HepG2 (cell line): ENCODE data around the gene FNDC3B. TPM values are rescaled to one million over a fixed set of nuclear protein-coding genes. Genes with fewer than 3 reads are reported as not detected.

Experiments used
- ARID2 ChIP-seq: sonication (generic); formaldehyde crosslinking; IDR thresholded peaks from 2 replicates; pipeline ENCODE4 v1.8.1; 2022; ENCODE audit warnings: mild to moderate bottlenecking, missing genetic modification reagents, borderline replicate concordance
- ETS1 ChIP-seq: sonication (generic); formaldehyde crosslinking; IDR thresholded peaks from 2 replicates; pipeline ENCODE4 v1.4.0; 2020; ENCODE audit warnings: missing genetic modification reagents
- GLMP ChIP-seq: sonication (generic); formaldehyde crosslinking; IDR thresholded peaks from 2 replicates; pipeline ENCODE4 v1.9.0; 2021; ENCODE audit warnings: missing genetic modification reagents, mild to moderate bottlenecking, borderline replicate concordance
- HHEX ChIP-seq: IDR thresholded peaks from 2 replicates; pipeline ENCODE4 v1.6.1; 2016; ENCODE audit warnings: control low read depth
- MAFF ChIP-seq: IDR thresholded peaks from 2 replicates; pipeline ENCODE4 v1.6.1; 2011; ENCODE audit warnings: low read depth, low read length, improper control_type of control experiment
- RERE ChIP-seq: IDR thresholded peaks from 2 replicates; pipeline ENCODE4 v1.6.1; 2016; ENCODE audit warnings: low read depth, missing genetic modification reagents, missing compliant biosample characterization
- TRIM24 ChIP-seq: sonication (generic); formaldehyde crosslinking; IDR thresholded peaks from 2 replicates; pipeline ENCODE4 v1.8.0; 2022; ENCODE audit warnings: mild to moderate bottlenecking, missing genetic modification reagents
- XBP1 ChIP-seq: sonication (generic); formaldehyde crosslinking; IDR thresholded peaks from 2 replicates; pipeline ENCODE4 v1.5.0; 2020; ENCODE audit warnings: missing genetic modification reagents
- ZBTB2 ChIP-seq: sonication (generic); formaldehyde crosslinking; IDR thresholded peaks from 2 replicates; pipeline ENCODE4 v1.8.0; 2022; ENCODE audit warnings: low read depth, missing genetic modification reagents
- ZNF142 ChIP-seq: sonication (generic); formaldehyde crosslinking; IDR thresholded peaks from 2 replicates; pipeline ENCODE4 v1.4.0; 2020; ENCODE audit warnings: missing genetic modification reagents
- ZNF205 ChIP-seq: IDR thresholded peaks from 2 replicates; pipeline ENCODE4 v1.6.1; 2018; ENCODE audit warnings: missing biosample characterization, missing genetic modification reagents
- ZNF326 ChIP-seq: sonication (generic); formaldehyde crosslinking; IDR thresholded peaks from 2 replicates; pipeline ENCODE4 v1.4.0; 2020; ENCODE audit warnings: missing genetic modification reagents, borderline replicate concordance
- ZNF451 ChIP-seq: sonication (generic); formaldehyde crosslinking; IDR thresholded peaks from 2 replicates; pipeline ENCODE4 v1.5.0; 2020; ENCODE audit warnings: mild to moderate bottlenecking, missing genetic modification reagents
- ZNF563 ChIP-seq: sonication (generic); formaldehyde crosslinking; IDR thresholded peaks from 2 replicates; pipeline ENCODE4 v1.8.0; 2022; ENCODE audit warnings: mild to moderate bottlenecking, moderate library complexity, missing genetic modification reagents
- ZNF709 ChIP-seq: sonication (generic); formaldehyde crosslinking; IDR thresholded peaks from 2 replicates; pipeline ENCODE4 v1.5.0; 2020; ENCODE audit warnings: mild to moderate bottlenecking, missing genetic modification reagents
- polyA plus RNA-seq, 8 experiments: library from polyadenylated mRNA; depleted of rRNA in 3 of 8; stranded (reverse) in 7 of 8; unstranded in 1 of 8; fragments of >200 nt; fragmentation: Illumina TruSeq in 4 of 8; extraction: Trizol in 4 of 8; gene quantifications; 2 replicates each; pipeline versions ENCODE4 v1.2.1 to v1.2.3, GENCODE V29; 2011 to 2016; ENCODE audit warnings: low read depth in 4 of 8, missing spikeins in 1 of 8, mixed read lengths in 1 of 8; ENCODE audit not compliant: insufficient read depth in 1 of 8
- total RNA-seq, 5 experiments: library from RNA; depleted of rRNA; stranded (reverse); fragments of >200 nt; fragmentation: Illumina TruSeq; extraction: Trizol; gene quantifications; 2 replicates each; pipeline ENCODE4 v1.2.3, GENCODE V29; 2016; ENCODE audit warnings: low read depth in 1 of 5

The FNDC3B gene
- total and polyA plus RNA-seq, 2 of the 13 experiments (the other 11 are each of a cell fraction or from before 2014, with no cell fraction given), result 74.8 to 103 TPM

GRCh38 chr3:172096881-172097420 is 57.6 kb downstream of the FNDC3B start (continued):
- TF ChIP-seq RERE (CRISPR knock-in tag), result peak; percentile 77
- TF ChIP-seq ZNF563 (CRISPR knock-in tag), result no peak
- no peak for TF ChIP-seq ETS1
- peak; percentile 8; the same call in 1 of the 2 replicates for TF ChIP-seq MAFF
- no peak for TF ChIP-seq ARID2 (CRISPR knock-in tag)
- no peak for TF ChIP-seq TRIM24
- TF ChIP-seq ZNF451 (CRISPR knock-in tag), result no peak
- 0 out of 2 replicates have a peak, but pooled peaks have one; percentile 34 for TF ChIP-seq ZNF205 (CRISPR knock-in tag)
- no peak for TF ChIP-seq GLMP (CRISPR knock-in tag)
- 0 out of 2 replicates have a peak, but pooled peaks have one; percentile 29 for TF ChIP-seq HHEX
- TF ChIP-seq ZNF326 (CRISPR knock-in tag), result no peak
- no peak for TF ChIP-seq XBP1 (CRISPR knock-in tag)
- TF ChIP-seq ZNF709 (CRISPR knock-in tag), result no peak
- TF ChIP-seq ZBTB2, result no peak
- TF ChIP-seq ZNF142 (CRISPR knock-in tag), result no peak
